ENCODE measurements around the gene ATPAF2.

ATPAF2 gene

DNA sequence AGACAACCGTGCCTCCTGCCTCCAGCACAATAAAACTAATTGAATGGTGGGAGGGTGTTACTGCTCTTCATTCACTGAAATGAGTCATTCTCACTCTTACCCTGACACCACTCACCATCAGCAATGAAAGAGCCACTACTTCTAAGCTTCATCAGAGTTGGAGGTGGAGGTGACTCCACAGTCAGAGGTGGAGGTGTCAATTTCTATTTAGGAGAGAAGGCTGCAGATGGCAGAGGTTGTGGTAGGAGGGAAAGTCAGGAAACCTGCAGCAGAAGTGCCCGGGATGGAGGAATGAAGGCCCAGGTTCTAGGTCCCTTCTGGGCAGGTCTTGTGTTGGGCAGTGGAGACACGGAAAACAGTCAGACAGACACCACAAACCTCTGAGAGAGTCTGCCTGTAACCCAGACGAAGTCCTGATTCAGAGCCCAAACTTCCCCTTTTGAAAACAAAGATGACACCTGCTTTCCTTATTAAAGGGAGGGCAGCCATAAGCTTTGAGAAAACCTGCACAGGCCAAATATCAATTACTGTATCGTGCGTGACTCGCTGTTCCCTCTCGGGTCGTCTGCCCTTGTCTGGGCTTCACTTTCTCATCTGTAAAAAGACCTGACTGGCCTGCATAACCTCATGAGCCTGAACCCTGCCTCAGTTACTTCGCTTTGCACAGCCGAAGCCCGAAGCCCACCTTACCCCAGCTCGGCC is 668 bp downstream of the ATPAF2 start:
- peak; percentile 36 for DNase-seq

DNA sequence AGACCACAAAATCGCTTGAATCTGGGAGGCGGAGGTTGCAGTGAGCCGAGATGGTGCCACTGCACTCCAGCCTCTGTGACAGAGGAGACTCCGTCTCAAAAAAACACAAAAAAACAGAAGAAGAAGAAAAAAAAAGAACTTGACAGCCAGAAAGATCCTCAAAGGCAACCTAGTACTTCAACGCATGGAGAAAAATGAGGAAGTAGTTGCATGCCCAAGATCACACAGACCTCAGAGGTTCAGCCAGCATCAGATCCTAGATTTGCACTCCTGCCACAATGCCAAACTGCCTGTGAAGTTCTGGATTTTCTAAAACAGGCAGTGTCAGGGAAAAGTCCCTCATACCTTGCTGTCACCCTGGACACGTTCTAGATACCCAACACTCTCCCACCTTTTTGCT is 1.5 kb downstream of the ATPAF2 start:
- DNase-seq, result peak; percentile 70

DNA sequence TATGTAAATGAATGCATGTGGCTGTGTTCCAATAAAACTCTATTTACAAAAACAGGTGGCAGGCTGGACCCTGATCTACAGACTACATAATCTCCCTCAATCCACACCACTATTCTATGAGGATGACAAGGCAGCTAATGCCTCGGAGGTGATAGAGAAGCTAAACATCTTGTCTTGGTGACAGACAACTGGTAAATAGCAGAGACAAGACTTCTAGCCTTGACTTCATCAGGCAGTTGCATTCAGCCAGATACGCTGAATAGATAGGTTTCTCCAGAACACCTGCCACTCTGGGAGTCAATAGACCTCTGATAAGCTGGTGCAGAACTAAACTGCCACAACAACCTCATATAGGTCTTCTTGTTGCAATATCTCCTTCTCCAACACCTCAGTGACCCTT is 3.3 kb downstream of the ATPAF2 start:
- no peak for DNase-seq

DNA sequence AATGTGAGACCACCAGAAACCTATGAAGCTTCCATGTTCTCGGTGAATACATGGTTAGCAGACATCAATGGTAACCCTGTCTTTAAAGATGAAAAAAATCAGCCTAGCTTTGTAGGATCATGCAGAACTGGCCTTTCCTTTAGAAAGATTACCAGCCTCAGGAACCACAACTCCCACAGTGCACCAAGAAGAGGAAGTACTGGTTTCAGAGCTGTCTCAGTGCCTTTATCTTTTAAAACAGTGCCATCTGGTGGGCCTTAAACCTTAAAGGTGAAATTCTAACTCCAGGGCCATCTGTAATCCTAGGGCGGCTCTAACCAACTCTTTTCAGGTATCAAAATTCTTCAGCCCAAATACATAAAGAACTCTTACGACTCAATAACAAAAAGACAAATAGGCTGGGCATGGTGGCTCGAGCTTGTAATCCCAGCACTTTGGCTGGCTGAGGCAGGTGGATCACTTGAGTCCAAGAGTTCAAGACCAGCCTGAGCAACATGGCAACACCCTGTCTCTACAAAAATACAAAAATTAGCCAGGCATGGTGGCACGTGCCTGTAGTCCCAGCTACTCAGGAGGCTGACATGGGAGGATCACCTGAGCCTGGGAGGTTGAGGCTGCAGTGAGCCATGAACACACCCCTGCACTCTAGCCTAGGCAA is 5.4 kb downstream of the ATPAF2 start:
- peak; percentile 33 for DNase-seq

DNA sequence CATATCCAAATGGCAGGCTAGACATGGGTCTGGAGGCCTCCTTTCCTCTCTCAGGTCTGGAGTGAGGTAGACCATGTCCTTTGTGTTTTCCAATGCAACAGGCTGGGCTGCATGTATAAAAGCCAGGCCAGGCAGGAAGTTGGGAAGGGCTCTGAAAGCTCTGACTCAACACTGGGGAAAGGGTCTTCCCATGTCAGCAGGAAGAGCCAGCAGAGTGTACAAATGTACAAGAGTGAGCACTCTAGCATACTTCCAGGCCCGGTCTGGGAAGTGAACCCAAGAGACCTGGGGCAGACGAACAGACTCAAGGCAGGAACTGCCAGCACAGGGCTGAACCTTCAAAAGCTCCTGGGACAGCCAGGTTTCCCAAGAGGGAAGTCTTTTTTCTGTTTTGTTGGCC is 7.0 kb downstream of the ATPAF2 start:
- no peak for DNase-seq

DNA sequence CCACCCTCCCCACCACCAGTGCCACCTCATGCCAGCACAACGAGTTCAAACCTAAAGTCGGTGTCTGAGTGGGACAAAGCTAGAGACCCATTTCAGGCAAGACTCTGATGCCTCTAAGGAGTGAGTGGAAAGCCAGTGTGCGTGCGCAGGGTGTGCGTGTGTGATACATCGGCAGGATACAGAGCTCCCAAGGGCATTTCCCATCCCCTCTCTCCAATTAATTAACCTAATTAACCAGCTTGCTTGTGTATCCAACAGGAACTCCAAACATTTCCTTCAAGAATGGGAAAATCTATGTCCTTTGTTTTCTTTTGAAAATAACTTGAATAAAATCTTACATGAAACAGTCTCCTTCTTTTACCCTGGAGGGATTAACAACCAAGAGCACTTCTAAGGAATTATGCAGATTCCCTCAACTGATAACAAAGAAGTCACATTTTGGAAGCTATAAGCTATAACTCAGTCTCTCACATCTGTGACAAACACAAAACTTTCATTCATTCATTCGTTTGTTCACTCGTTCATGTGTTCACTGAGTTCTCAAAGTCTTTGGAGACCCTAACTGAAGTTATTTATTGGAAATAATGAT is 9.9 kb downstream of the ATPAF2 start:
- DNase-seq, result no peak

DNA sequence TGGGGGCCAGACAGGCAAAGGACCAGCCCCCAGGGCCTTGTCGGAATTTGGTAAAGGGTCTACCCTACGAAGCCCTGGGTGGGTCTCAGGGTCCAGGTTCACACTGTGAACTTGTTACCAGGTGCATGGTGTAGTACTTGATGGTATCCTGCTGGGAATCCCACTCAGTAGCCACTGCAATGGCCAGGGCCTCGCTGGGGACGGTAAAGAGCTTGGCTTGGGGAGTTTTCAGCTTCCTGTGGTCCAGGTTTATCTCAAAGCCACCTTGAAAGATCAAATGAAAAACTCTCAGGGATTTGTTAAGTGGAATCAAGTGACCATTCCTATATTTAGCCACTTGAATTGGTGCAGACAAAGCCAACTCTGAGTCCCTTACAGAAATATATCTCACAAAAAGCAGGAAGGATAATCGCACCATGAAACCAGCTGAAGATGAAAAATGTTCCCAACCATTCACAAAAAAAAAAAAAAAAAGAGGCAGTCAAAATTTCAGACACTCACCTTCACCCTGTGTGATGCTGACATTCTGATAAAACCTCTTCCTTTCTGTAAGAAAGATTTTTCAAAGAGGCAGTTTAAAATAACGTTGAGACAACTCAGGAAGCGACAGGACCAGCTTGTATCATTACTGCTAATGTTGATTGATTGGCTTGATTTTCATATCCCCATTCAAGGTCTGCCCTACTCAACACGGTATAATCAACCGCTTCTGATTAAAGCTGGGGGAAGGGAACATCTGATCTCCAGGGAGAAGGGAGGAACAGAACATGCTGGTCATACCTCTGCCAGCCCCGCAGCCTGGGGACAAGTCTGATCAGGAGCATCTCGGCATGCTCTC is 10.6 kb downstream of the ATPAF2 start:
- DNase-seq, result no peak

DNA sequence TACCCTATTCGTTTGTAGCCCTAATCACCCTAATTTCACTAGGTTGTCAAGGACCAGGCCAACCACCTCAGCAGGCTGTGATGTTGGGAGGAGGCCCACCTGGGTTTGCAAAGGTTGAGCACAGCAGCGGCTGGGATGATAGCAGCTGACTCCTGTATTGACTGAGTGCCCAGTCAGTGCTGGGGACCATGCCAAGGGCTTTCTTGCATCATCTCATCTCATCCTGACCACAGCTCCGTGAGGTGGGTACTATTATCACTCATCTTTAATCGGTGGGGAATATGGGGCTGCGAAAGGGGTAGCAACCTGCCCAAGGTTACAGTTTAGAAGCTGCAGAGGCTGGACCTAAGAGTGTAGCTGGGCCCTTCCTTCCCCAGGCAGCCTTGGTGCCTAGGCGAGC is 11.7 kb downstream of the ATPAF2 start:
- DNase-seq, result no peak

DNA sequence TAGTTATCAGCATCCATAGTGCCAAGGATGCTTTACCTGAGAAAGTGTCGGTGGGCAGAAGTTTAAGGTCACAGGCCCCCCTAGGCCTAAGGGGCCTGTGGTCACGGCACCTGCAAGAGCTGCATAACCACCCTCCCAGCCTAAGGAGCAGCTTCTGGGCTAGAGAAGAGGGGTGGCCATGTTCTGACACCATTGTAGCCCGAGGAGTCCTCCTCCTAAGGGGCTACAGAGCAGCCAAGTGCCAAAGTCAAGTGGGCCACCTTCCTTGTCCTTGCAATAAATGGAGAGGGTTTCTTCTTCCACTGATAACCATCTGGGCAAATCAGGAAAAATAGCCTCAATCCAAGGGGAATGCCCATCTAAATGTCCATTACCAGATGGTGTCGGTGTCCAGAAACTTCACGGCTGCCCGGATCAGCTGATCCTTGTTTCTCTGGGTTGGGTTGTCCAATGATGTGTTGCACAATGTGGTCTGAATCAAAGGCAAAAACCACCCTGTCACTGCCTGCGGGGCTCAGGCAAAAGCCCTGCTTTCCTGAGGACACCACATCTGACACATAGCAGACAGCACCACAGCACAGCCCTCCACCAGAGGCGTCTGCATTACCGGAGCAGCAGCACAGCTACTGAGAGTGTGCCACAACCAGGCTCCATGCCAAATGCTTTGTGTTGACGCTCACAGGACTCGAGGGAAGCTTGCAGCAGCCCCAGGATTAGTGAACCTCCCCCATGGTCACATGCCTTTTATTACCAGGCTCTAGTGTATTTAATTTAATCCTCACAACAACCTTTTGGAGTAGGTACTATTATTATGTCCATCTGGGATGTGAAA is 12.8 kb downstream of the ATPAF2 start:
- DNase-seq, result no peak

DNA sequence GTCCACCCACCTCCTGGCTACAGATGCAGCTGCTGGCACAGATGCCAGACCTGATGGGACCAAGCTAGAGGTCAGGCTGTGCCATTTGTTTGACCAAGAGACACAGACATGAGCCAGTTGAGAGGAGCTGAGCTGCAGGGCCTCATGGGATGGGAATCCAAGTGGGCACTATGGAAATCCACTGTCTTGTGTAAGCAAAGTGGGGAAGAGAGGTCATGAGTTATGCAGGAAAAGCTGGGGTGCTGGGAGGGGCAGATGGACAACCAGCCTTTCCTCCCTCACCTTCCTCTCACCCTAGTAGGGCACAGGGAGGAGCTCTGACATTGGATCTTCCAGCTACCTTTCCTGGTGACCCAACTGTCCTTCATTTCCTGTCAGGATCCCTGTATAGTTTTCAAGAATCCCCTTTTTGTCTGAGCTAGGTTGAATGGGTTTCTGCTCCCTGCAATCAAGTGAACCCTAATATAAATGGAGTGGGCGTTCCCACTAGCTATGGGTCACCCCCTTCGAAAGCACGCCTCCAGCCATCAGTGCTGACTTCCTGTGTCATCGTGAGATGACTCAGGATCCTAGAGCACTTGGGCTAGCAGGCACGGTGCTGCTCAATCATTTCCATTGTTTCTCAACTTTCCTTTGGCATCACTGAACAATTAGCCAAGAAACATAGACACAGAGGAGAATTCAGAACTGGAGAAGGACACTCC is 13.6 kb downstream of the ATPAF2 start:
- no peak for DNase-seq

DNA sequence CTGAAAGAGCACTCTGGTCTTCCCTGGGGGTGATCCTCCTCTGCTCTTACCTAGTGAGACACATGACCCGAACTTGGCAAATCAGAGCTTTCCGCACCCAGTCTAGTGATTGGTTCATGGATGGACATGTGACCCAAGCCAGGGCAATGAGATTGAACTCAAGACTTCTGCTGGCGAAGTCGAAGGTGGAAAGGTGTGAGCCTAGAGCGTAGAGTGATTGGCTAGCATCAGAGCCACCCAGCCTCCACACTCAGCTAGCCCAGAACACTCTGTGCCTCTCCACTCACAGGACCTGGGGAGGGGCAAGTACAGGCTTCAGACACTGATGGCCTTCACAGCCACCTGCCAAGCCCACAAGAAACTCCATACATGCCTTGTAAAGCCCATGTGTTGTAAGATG is 17.6 kb downstream of the ATPAF2 start:
- DNase-seq, result no peak

DNA sequence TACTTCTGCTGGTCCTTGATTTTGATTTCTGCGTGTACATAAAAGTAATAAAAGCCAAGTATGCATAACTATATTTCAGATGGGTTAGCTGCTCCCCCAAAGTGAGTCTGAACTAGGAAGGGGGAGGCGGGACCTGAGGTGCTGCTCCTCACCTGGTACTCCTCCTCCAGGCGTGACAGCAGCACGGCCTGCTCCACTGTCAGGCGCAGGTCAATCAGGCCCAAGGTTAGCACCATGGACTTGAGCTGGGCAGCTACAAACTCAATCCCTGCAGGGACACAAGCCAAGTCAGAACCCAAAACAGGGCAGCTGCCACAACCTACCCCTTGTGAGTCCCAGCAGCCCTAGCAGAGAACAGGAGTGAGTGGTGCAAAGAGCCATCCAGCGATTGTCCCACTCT is 18.0 kb downstream of the ATPAF2 start:
- DNase-seq, result no peak

DNA sequence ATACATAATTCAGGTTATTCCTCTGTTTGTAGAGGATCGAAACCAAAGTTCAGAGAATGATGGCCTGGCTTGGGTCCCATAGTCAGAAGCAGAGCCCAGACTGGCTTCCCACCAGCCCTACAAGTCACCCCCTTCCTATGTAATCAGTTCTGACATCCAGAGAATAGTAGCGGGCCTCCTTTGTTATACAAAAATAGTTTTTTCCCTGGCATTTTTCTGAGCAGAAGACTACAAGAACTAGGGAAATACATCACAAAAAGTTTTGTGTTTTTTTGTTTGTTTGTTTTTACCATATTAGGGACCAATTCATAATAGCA is 19.2 kb downstream of the ATPAF2 start:
- DNase-seq, result no peak

DNA sequence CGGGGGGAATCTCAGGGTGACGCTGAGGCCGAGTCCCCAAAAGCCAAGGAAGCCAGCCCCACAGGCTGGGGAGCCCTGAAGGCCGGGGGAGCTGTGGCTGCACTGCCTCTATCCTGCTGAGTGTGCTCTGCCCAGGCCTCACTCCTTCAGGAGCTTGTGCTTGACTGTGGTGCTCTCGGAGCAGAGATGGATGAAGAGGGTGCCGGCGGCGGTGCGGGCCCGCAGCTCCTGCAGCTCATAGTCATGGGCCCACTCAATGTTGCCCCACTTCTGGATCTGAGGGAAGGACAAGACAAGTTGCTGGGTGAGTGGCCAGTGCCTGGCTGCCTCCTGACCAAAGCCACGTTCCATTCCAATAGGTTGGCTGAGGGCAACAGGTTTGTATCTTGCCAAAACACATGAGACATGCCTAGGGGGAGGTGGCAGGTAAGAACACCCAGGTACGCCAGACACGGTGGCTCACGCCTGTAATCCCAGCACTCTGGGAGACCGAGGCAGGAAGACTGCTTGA is 20.5 kb downstream of the ATPAF2 start:
- no peak for DNase-seq

DNA sequence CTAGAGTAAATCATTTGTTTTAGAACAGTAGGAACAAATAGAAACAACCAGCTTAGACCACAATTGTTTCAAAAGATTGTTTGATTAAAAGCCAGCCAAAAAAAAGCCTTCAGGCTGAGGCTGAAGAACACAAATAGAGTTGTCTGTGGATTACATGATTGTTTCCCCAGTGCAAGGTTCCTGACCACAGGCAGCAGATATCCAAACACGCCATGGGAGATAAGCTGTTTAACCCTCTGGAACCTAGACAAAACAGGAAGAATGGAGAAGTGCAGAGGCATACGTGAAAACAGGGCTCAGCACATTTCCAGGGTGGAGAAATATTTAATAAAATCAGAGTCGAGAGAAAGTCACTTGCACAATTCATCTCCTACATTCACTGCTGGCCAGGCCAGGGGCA is 21.0 kb downstream of the ATPAF2 start:
- no peak for DNase-seq

DNA sequence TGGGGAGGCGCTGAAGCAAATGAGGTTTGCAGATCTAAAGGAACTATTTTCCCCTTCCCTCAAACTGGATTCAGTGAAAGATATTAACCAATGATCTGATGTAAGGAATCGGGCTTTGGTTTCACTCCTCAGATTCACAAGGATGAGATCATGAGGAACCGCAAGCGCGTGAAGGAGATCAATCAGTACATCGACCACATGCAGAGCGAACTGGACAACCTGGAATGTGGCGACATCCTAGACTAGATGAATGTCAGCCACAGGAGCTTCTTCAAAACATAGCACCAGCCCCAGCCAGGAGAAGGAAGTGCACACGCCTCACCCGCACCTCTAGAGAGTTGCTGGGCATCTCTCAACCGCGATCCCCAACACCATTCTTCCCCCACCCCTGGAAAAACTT is 22.5 kb downstream of the ATPAF2 start:
- no peak for DNase-seq

DNA sequence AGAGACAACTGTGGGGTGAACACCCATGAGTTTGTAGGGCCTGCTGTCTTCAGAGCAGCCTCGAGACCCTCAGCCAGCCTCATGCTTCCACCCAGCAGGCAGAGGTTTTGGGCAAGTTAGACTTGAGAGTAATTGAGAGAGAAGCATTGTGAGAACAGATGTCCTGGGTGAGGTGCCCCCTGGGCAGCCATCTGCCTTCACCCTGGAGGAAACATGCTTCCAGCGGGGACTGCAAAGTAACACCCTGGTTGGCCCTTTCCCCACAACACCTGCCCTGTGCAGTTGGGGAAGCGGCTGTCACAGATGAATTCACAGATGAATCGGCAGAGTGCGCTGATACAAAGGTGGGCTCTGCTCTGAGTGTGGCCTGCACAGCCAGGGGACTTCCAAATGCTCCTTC is 23.4 kb downstream of the ATPAF2 start:
- DNase-seq, result no peak

DNA sequence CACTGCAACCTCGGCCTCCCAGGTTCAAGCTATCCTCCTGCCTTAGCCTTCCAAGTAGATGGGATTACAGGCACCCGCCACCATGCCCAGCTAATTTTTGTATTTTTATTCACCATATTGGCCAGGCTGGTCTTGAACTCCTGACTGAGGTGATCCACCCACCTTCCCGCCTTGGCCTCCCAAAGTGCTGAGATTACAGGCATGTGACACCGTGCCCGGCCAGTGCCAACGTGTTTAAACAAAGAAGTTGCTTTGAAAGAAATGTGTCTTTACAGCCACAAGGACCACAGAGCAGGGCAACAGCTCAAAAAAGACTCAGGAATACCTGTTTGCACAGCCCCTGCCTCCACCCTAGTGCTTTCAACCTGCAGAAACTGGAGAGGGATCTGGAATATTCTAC is 25.0 kb downstream of the ATPAF2 start:
- DNase-seq, result no peak

DNA sequence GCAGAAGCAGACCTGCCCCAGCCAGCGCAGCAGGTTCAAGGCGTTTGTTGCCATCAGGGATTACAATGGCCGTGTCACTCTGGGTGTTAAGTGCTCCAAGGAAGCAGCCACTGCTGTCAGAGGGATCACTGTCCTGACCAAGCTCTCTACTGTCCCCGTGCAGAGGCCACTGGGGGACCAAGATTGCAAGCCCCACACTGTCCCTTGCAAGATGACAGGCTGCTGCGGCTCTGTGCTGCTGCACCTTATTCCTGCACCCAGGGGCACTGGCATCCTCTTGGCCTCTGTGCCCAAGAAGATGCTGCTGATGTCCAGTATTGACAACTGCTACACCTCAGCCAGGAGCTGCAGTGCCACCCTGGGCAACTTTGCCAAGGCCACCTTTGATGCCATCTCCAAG is 27.7 kb downstream of the ATPAF2 start:
- DNase-seq, result no peak

DNA sequence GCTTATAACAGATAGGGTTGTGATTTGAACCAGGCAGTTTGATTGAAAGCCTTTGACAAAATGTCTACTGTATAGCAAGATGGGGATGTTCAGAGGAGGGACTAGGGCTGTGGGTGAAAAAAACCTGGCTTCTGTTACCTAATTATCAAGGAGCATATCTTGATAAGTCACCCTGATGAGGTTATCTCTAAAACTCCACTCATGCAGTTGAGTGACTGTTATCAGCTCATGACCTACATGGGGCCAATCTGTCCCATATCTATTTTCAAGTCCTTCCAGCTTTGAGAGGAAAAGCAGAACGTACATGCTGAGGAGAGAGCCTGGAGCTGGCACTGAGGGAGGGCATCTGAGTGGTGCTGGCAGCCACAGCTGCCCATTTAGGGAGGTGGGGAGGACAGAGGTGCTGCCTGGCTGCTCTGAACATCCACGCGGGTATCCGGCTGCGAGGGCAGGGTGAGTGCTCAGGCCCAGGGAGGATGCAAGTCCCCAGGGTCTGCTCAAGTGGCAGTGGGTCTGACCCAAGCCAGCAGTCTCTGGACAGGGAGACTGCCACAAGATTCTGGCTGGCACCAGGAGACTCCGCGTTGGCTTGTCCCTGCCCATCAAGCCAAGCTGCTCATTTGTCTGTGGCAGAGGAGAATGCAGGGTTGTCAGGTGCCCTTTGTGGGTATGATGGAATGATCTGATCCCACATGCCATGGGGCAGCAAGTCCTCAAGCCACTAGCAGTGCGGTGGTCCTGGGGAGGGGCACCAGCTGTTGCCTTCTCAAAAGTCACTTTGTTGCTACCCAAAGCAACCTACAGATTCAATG is 29.2 kb downstream of the ATPAF2 start:
- no peak for DNase-seq

Data from SIG-M5 (cell line).